CD4-positive, alpha-beta T cell treated with Interleukin-15 for 4 hours (primary cell): ENCODE results near the gene LMX1A.
A peak's percentile ranks its signal among the peaks of the same experiment; 100 is the strongest.

ENCODE experiments used
- DNase-seq: peaks from one replicate; pipeline ENCODE4 v3.0.0-alpha.2; 2020; ENCODE audit warnings: low spot score

Gene LMX1A

DNA sequence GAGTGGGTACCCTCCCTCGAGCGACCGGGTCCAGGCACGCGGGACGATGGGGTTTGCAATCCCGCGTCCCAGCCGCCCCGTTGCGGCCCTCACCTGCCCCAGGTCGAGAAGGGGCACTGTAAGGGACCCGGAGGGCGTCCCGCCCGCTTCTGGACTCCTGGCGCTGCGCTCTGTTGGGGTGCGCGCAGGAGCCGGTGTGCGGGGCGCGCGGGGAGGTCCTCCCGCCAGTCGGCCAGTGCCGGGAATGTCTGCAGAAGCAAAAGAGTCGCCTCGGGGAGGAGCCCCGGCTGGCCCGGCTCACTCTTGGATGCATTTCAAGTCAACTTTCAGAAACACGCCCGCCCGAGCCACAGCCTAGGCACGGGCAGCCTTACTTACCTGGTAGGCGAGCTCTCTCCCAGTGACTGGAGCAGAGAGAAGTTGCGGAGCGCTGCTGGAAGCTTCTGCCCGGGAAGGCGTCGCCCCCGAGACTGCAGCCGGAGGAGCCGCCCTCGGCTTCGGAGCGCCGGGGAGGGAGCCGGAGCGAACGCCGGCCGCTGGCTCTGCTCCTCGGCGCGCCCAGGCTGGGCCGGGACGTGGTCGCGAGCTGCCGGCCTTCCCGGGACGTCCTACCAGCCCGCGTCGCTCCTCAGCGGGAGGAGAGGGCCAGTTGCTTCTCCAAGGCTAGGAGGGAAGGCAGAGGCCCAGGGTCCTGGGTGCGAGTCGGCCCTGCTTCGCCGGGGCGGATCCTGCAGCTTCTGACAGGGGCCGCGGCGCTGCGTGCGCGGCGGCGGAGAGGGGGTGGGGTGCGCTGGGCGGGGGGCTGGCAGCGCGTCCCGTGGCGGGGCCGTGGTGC, at the start of gene LMX1A:
Gene LMX1A (minus strand): TSS at position 739 of the 835 bp plus-strand sequence. CDS start 1,156 bp downstream, outside the sequence.
- no peak for DNase-seq

DNA sequence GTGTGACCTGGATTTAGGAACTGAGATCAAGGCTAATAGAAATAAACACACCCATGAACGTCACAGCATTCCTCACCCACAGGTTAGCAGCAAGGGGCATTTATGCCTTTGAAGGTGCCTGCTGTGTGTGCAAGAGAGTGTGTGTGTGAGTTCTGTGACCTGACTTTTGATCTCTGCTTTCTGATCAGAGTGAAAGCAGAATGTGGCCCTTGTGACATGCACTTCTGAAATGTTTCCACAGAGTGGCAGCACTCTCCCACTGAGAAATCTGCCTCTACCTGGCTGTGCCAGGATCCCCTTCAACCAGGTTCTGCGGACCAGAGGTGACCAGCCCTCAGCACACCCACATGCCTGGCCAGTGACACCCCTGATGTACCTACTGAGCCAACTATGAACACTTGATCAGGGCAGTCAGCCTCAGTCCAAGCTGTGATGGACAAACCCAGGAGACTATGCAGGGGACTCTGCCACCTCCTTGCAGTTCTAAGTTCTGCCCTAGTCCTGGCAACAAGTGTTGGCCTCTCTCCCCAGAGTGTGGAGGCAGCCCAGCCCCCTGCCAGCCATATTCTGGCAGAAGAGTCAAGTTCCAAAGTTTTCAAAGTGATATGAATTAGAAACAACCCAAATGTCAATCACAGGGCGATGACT, 47.4 kb upstream of the LMX1A start:
- peak; percentile 19 for DNase-seq

DNA sequence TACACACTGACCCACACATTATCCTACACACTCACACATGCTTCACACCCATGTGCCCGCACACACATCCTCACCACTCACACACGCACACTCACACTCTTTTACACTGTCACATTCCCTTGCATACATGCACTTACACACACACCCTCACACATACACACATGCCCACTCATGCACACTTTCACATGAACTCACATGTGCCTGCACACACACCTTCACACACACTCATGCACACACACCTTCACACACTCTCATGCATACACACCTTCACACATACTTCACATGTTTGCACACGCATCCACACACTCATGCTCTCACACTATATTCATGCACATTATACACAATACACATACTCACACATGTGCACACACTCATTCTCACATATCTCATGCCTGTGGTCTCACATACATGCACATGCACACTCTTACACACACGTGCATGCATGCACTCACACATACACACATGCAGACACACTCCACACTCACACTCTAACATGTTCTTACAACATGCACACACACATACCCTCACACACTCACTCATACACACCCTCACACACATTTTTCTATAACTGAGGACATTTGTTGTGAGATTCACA, 46.1 kb upstream of the LMX1A start:
- no peak for DNase-seq

GRCh38 chr1:165397944-165398343, 41.4 kb upstream of the LMX1A start:
- peak; percentile 12 for DNase-seq

DNA sequence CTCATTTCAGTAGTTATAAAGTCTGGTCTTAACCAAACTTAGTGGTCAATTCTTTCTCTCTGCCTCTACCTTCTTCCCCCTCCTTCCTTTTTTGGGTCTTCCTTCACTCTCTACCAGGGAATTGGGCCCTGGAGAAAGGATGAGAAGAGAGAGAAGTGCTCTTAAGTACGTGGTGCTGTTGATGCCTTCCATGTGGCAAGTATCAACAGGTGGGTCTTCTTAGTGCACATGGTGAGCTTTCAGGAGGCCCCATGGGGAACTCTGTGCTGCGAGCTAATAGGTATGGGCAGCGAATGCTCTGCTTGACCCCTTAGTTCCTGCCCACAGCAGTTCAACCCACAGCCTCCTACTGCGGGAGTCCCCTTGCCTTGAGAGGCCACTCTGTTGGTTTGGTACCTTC, 39.4 kb upstream of the LMX1A start:
- no peak for DNase-seq

DNA sequence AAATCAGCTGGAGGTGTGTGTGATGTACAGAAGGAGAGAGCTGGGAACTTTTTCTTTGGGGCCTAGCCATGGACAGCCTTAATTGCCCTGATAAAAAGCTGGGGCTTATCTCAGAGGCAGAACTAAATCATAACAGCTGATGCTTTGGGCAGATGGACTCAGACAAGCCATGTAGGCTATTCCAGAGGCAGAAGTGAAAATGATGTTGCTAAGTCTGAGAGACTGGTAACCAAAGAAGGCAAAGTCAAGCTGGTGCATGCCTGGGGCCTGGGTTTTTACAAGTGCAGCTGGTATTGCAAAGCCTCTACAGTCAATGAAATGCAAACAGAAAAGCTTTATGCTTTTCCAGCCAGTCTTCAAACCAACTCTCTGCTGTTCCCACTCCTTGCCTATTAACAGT, 39.0 kb upstream of the LMX1A start:
- DNase-seq = no peak

GRCh38 chr1:165392634-165393571, 36.4 kb upstream of the LMX1A start:
- DNase-seq = peak; percentile 92

DNA sequence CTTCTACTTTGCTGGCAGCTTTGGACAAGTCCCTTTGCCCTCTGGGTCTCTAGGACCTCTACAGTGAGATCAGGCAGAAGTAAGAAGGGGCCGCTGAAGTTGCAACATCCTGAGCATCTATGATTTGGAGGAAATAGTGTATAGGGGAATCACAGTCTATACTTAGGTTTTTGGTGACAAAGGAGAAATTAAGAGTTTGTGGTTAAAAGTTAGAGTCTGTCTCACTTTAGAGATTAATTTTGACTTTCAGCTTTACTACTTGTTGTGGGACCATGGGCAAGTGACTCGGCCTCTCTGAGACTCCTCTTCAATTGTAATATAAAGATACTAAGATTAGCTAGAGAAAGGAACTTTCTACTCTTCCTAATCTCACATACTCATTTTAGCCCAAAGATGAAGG, 33.1 kb upstream of the LMX1A start:
- DNase-seq = no peak

DNA sequence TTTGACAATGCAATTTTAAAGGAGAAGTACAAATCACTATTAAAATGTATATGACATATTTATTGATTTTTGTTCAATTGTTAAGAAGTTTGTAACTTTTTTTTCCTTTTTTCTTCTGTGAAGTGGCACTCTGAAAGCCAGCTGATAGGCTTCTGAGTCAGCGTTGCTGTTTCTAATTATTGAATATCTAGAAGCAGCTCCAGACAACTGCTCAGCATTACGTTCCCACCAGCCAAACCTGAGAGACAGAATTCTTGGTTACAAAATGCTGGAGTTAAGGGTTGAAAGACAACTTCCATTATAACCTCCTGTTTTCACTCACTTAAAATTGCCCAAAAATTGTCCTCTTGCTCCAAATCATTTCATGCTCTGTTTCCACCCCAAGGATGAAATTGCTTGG, 31.4 kb upstream of the LMX1A start:
- DNase-seq = no peak

DNA sequence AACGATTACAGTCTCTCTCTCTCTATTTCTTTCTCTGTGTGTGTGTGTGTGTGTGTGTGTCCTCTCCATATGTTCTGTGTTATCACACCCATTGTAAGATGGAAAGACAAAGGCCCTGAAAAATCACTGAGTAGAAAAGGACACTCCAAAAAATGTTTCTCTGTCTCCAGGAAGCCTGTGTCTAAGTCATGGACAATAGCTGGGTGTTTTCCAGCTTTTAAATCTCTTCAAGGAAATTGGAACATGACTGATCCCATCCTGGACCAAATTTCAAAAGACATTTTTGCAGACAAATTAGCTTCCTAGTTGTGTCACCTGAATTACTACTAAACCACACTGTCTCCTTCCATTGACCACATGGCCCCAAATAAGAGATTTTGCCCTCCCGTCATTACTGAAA, 31.0 kb upstream of the LMX1A start:
- no peak for DNase-seq

- no peak for DNase-seq
Observed at GRCh38 chr1:165383599-165384405, 27.3 kb upstream of the LMX1A start.

DNA sequence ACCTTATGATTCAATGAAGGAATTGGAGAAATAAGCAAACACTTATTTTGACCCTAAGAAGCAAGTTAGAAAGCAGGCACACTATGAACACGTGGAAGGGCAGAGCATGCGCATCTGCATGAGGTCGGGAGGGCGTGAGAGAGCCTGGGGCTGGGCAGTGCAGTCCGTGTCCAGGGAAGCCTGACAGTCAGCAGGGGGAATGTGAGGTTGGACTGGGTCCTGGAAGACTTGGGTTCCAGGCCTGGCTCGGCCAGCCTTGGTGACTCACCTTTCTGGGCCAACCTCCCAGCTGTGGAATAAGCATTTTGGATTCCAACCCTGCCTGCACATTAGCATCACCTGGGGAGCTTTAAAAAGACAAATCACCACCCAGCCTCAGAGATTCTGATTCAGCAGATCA, 26.6 kb upstream of the LMX1A start:
- DNase-seq = no peak

DNA sequence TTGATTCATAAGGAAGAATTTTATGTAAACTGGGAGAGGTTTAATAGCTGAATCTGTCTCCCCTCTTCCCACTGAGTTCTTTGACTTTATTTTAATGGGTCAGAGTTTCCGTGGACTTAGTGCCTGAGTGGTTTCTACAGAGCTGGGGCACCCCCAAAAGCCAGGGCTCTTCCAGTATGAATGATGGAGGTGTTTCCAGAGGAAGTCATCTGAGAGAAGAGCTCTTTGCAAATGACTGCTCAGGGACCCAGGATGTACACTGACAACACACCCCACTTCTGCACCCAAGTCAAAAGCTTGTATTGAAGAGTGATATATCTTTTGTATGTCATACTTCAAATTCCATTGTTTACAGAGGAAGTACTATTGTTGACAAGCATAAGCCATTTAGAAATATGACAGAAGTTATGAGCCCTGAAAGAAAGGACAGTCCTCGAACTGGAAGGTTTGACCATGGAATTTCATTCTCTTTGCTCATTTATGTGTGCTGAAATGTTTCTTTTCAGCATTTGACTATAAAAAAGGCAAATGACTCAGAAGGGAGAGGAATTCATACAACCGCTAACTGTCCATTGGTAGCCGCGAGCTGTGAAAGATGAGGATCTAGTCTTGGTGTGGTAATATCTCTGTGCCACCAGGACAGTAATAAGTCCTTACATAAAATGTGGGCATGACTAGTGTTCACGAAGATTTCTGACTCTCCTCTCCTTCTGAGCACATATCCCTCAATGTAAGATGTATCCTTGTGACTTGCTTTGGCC, 25.4 kb upstream of the LMX1A start:
- no peak for DNase-seq

GRCh38 chr1:165376811-165377311, 20.3 kb upstream of the LMX1A start:
- no peak for DNase-seq

GRCh38 chr1:165376041-165376810, 19.7 kb upstream of the LMX1A start:
- DNase-seq = no peak

DNA sequence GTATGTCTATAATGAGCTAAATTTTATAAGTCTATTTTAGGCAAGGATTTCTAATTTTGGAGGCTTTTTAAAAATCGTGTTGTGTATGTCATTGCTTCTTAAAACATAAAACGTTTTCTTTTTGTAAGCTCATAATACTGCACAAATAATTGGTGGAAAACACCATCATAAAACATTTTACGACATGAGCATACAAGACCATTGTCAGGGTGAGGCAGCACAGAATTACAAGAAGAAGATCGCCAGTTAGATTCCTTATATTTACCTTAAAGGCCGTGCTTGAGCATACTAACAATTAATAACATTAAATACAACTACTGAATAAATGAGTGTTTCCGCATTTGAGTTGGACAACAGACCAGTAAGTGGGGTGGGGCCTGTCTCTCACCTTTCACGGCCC, 19.1 kb upstream of the LMX1A start:
- DNase-seq = no peak

- DNase-seq = no peak
Observed at GRCh38 chr1:165371588-165372225, 15.2 kb upstream of the LMX1A start.

DNA sequence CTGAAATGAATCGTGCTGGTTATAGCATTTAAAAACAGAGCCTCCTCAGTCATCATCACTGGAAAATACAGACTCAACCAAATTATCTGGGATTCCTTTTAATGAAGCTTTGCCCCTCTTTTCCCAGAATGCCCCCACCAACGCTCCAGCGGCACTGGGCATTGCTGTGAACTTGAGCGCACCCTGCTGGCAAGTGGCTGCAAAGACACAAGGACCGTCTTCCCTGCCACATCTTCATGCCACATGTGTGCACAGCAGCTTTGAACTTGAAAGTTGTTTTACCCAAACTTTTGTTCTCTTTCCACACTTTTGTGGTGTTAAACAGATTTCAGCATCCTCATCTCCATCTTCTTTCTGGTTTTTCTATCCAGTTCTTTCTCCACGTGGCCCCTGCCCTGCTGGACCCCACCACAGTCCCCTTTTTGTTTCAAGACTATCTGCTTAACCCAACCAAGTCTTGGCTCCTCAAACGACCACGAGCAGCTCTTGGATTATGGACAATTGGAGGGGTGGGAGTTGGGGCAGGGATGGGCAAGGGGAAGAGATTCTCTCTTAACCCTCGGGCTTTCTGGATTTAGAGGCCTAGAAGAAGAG, 12.8 kb upstream of the LMX1A start:
- DNase-seq = peak; percentile 49
